ENCODE data around the gene ATP9A. TPM values are rescaled to one million over a fixed set of nuclear protein-coding genes. Genes with fewer than 3 reads are reported as not detected.

Gene ATP9A
- polyA plus RNA-seq, 1 of the 3 experiments (the other 2 are of a cell fraction), result 11.0 TPM

DNA sequence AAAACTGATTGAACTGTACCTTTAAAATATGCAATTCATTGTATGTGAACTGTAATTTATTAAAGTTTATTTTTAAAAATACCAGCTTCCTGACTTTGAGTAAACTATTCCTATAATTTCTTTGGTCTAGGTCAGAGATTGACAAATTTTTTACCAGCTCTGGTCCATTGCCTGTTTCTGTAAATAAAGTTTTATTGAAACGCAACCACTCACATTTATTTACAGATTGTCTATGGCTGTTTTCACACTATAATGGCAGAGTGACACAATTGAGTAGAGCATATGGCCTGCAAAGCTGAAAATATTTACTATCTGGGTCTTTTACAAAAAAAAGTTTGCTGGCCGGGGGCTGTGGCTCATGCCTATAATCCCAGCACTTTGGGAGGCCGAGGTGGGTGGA, 192.7 kb downstream of the ATP9A start:
- Histone ChIP-seq H3K27me3 (ENCODE audit: insufficient read depth) (no peaks in the 10 kb centered on the region), H3K27ac (ENCODE audit: low read depth in 2 of 2, low read length in 1 of 2) (no peak overlapping the region), H3K36me3 (replicated peaks in 1 of 2; ENCODE audit: control insufficient read depth in 1 of 2, insufficient read depth in 2 of 2, low read length in 1 of 2) (no peaks in the 10 kb centered on the region), H3K9ac (no peak overlapping the region), H3F3A (replicated peaks; ENCODE audit: insufficient read depth) (no peaks in the 10 kb centered on the region), H3K4me2 (no peak overlapping the region), H3K9me2 (no peaks in the 10 kb centered on the region), H2AFZ (ENCODE audit: low read depth) (no peak overlapping the region), H3K4me1 (ENCODE audit: control insufficient read depth in 1 of 2, insufficient read depth in 2 of 2, low read depth in 1 of 2, low read length in 1 of 2) (no peaks in the 10 kb centered on the region), H3K4me3 (ENCODE audit: low read depth in 2 of 2, low read length in 1 of 2) (no peak overlapping the region), H3K79me2 (ENCODE audit: insufficient read depth) (no peaks in the 10 kb centered on the region), H4K20me1 (ENCODE audit: insufficient read depth) (no peaks in the 10 kb centered on the region), H3K9me3 (no peaks in the 10 kb centered on the region)
- TF ChIP-seq SIN3A (IDR thresholded peaks at IDR 0.05; ENCODE audit: borderline replicate concordance, low read depth, low read length), result no peak
- TF ChIP-seq EP300 (IDR thresholded peaks at IDR 0.05; ENCODE audit: borderline replicate concordance in 1 of 2, low read depth in 1 of 2, low read length in 1 of 2), result no peak
- TF ChIP-seq CHD2 (IDR thresholded peaks at IDR 0.05; ENCODE audit: low read length, partially characterized antibody), result no peak
- no peak for TF ChIP-seq JUND (IDR thresholded peaks at IDR 0.05)
- TF ChIP-seq GABPA (IDR thresholded peaks at IDR 0.05; ENCODE audit: low read depth), result no peak
- no peak for TF ChIP-seq RCOR1 (IDR thresholded peaks at IDR 0.05; ENCODE audit: low read length)
- TF ChIP-seq FOXM1 (IDR thresholded peaks at IDR 0.05; ENCODE audit: low read depth), result no peak
- TF ChIP-seq SMC3 (IDR thresholded peaks at IDR 0.05; ENCODE audit: low read depth, low read length), result no peak
- TF ChIP-seq EZH2phosphoT487 (IDR thresholded peaks at IDR 0.05; ENCODE audit: borderline replicate concordance, low read depth), result no peak
- TF ChIP-seq GATA2 (CRISPR knock-in tag; IDR thresholded peaks at IDR 0.05), result no peak
- no peak for TF ChIP-seq RXRA (IDR thresholded peaks at IDR 0.05; ENCODE audit: borderline replicate concordance, low read depth)
- no peak for TF ChIP-seq TEAD4 (IDR thresholded peaks at IDR 0.05; ENCODE audit: borderline replicate concordance, insufficient read depth)
- no peak for TF ChIP-seq RAD21 (IDR thresholded peaks at IDR 0.05; ENCODE audit: low read length)
- DNase-seq, result no peak
- ChIA-PET CTCF (interaction anchor here (0.6 to 1.7 kb wide), 3 partner anchors 10 to 163 kb away, joined by 4 read pairs; no protein-coding TSS in a partner anchor), POLR2A (no interaction called here)
- 74% methylated on average over 3 of the region's 3 CpGs for WGBS (ENCODE audit: low lambda C conversion rate)

DNA sequence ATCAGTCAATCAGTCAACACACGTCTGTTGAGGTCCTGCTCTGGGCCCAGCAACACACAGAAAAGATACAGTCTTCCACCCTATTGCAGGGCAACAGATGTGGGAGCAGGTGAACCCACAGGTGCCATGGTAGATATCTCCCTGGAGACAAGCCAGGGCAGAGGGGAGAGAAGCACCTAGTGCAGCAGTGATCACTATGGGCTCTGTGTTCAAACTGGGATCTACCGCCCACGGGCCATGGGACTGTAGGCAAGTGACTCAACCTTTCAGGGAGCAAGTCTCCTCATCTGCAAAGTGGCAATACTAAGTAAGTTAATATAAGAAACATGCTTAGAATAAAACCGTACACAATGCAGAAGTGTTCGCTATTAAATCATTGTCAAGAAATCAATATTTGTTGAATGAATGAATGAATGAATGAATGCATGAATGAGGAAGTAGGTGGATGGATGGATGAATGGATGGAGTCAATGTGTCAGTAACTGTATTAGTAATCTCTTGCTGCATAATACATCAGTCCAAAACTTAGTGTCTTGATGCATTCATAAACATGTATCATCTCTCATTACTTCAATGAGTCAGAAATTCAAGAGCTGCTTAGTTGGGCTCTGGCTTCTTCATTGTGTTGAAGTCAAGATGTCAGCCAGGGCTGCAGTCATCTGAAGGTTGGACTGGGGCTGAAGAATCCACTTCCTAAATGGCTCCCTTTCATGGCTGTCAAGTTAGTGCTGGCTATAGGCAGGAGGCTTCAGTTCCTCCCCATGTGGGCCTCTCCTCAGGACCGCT, 193.7 kb downstream of the ATP9A start:
- Histone ChIP-seq H4K20me1 (ENCODE audit: insufficient read depth) (no peaks in the 10 kb centered on the region), H3K4me2 (no peak overlapping the region), H3K9ac (no peak overlapping the region), H3K27ac (ENCODE audit: low read depth in 2 of 2, low read length in 1 of 2) (no peak overlapping the region), H3K27me3 (ENCODE audit: insufficient read depth) (no peaks in the 10 kb centered on the region), H3K4me1 (ENCODE audit: control insufficient read depth in 1 of 2, insufficient read depth in 2 of 2, low read depth in 1 of 2, low read length in 1 of 2) (no peaks in the 10 kb centered on the region), H3K36me3 (replicated peaks in 1 of 2; ENCODE audit: control insufficient read depth in 1 of 2, insufficient read depth in 2 of 2, low read length in 1 of 2) (no peaks in the 10 kb centered on the region), H3F3A (replicated peaks; ENCODE audit: insufficient read depth) (no peaks in the 10 kb centered on the region), H3K4me3 (ENCODE audit: low read depth in 2 of 2, low read length in 1 of 2) (no peak overlapping the region), H3K79me2 (ENCODE audit: insufficient read depth) (no peaks in the 10 kb centered on the region), H3K9me2 (no peaks in the 10 kb centered on the region), H3K9me3 (no peaks in the 10 kb centered on the region), H2AFZ (ENCODE audit: low read depth) (no peak overlapping the region)
- WGBS (ENCODE audit: low lambda C conversion rate), result 94% methylated on average over 5 of the region's 6 CpGs
- TF ChIP-seq MXI1 (IDR thresholded peaks at IDR 0.05; ENCODE audit: low read depth, low read length) (no peak), JUND (IDR thresholded peaks at IDR 0.05) (no peak), SIN3A (IDR thresholded peaks at IDR 0.05; ENCODE audit: borderline replicate concordance, low read depth, low read length) (no peak), TAF1 (IDR thresholded peaks at IDR 0.05; ENCODE audit: borderline replicate concordance, low read depth, low read length) (no peak), EP300 (IDR thresholded peaks at IDR 0.05; ENCODE audit: borderline replicate concordance in 1 of 2, low read depth in 1 of 2, low read length in 1 of 2) (no peak), RFX5 (IDR thresholded peaks at IDR 0.05; ENCODE audit: low read length) (no peak)
- DNase-seq, result no peak
- ChIA-PET POLR2A (no interaction called here), CTCF (interaction anchor here (1.0 to 2.9 kb wide), 5 partner anchors 9 to 593 kb away, joined by 3 to 16 read pairs (median 4); no protein-coding TSS in a partner anchor)
